Measurements from ENCODE around the gene EIF3D.

DNA sequence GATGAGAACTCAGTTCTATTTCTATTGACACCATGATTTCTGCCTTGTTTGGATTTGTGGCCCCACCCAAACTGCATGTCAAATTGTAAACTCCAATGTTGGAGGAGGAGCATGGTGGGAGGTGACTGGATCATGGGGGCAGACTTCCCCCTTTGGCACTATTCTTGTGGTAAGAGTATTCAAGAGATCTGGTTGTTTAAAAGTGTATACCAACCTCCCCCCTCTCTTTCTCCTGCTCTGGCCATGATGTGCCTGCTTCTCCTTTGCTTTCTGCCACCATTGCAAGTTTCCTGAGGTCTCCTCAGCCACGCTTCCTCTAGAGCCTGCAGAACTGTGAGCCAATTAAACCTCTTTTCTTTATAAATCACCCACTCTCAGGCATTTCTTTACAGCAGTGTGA, 14.2 kb downstream of the EIF3D start:
- TF ChIP-seq POLR2A (IDR thresholded peaks at IDR 0.05) (no peak), CTCF (IDR thresholded peaks at IDR 0.05) (no peak)
